Raji (cell line): ENCODE measurements around the gene CHD2.

Source experiments
- POLR2A ChIP-seq: IDR thresholded peaks from 2 replicates; pipeline ENCODE4 v1.6.1; 2011; ENCODE audit warnings: low read depth, low read length, control low read depth; ENCODE audit not compliant: insufficient read depth

The CHD2 gene

GRCh38 chr15:92882697-92883162 lies 17.4 kb upstream of the CHD2 start:
- TF ChIP-seq POLR2A, result peak; percentile 61

GRCh38 chr15:92883163-92883875 lies 16.8 kb upstream of the CHD2 start:
- no peak for TF ChIP-seq POLR2A

GRCh38 chr15:92883876-92884435 lies 16.2 kb upstream of the CHD2 start:
- no peak for TF ChIP-seq POLR2A

- TF ChIP-seq POLR2A, result no peak
These were observed 15.5 kb upstream of the CHD2 start for GRCh38 chr15:92884436-92885223.

- no peak for TF ChIP-seq POLR2A
These were observed 14.7 kb upstream of the CHD2 start for GRCh38 chr15:92885224-92886041.

GRCh38 chr15:92886042-92886537 lies 14.0 kb upstream of the CHD2 start:
- no peak for TF ChIP-seq POLR2A

- no peak for TF ChIP-seq POLR2A
These were observed 13.3 kb upstream of the CHD2 start for GRCh38 chr15:92886815-92887214.

GRCh38 chr15:92887869-92888268 lies 12.3 kb upstream of the CHD2 start:
- TF ChIP-seq POLR2A, result no peak

- TF ChIP-seq POLR2A, result no peak
These were observed 10.6 kb upstream of the CHD2 start for GRCh38 chr15:92889390-92890107.

- no peak for TF ChIP-seq POLR2A
These were observed 8.5 kb upstream of the CHD2 start for GRCh38 chr15:92891533-92892200.

- no peak for TF ChIP-seq POLR2A
These were observed 7.9 kb upstream of the CHD2 start for GRCh38 chr15:92892201-92892555.

- TF ChIP-seq POLR2A, result no peak
These were observed 6.9 kb upstream of the CHD2 start for GRCh38 chr15:92893200-92893599.

GRCh38 chr15:92896561-92896960 lies 3.6 kb upstream of the CHD2 start:
- TF ChIP-seq POLR2A, result no peak

GRCh38 chr15:92897620-92898019 lies 2.5 kb upstream of the CHD2 start:
- no peak for TF ChIP-seq POLR2A
